Karpas-422 (cell line): Measurements from ENCODE around the gene NHERF1. TPM values are rescaled to one million over a fixed set of nuclear protein-coding genes. Genes with fewer than 3 reads are reported as not detected.

Source experiments
- DNase-seq: peaks from one replicate; pipeline ENCODE4 v3.0.0-alpha.2; 2015
- H2AFZ ChIP-seq: fragments of 200-600 bp; sonication (generic); 2 replicates; pipeline ENCODE4 v1.6.1; 2014; ENCODE audit warnings: antibody characterized with exemption, low read length, mixed read lengths
- H3K27ac ChIP-seq: fragments of 200-600 bp; sonication (generic); 2 replicates; pipeline ENCODE4 v1.5.1; 2014; ENCODE audit warnings: mild to moderate bottlenecking, low read length, moderate library complexity
- H3K27me3 ChIP-seq: fragments of 200-600 bp; sonication (generic); 2 replicates; pipeline ENCODE4 v1.6.1; 2014; ENCODE audit warnings: low read length, mixed read lengths
- H3K36me3 ChIP-seq: fragments of 200-600 bp; sonication (generic); 2 replicates; pipeline ENCODE4 v1.6.1; 2014; ENCODE audit warnings: low read length, mixed read lengths; ENCODE audit not compliant: insufficient read depth
- H3K4me1 ChIP-seq: fragments of 200-600 bp; sonication (generic); 2 replicates; pipeline ENCODE4 v1.6.1; 2014; ENCODE audit warnings: mild to moderate bottlenecking, low read length, mixed read lengths
- H3K4me2 ChIP-seq: fragments of 200-600 bp; sonication (generic); 2 replicates; pipeline ENCODE4 v1.6.1; 2014; ENCODE audit warnings: low read length, low read depth, mild to moderate bottlenecking; ENCODE audit not compliant: poor library complexity, severe bottlenecking
- H3K4me3 ChIP-seq: fragments of 200-600 bp; sonication (generic); 2 replicates; pipeline ENCODE4 v1.5.1; 2014; ENCODE audit warnings: mild to moderate bottlenecking, antibody characterized with exemption, low read length, mixed read lengths
- H3K79me2 ChIP-seq: fragments of 200-600 bp; sonication (generic); 2 replicates; pipeline ENCODE4 v1.6.1; 2014; ENCODE audit warnings: mild to moderate bottlenecking, low read length, mixed read lengths
- H3K9ac ChIP-seq: fragments of 200-600 bp; sonication (generic); 2 replicates; pipeline ENCODE4 v1.6.0; 2014; ENCODE audit warnings: low read length
- H3K9me2 ChIP-seq: fragments of 200-600 bp; sonication (generic), shearing (Covaris generic); replicated peaks from 2 replicates; pipeline ENCODE4 v1.6.0; 2014; ENCODE audit warnings: mild to moderate bottlenecking, low read length, moderate library complexity; ENCODE audit not compliant: insufficient read depth
- H3K9me3 ChIP-seq: fragments of 300-700, 200-600 bp; sonication (generic); 2 replicates; pipeline ENCODE4 v1.6.1; 2014; ENCODE audit warnings: low read length, mixed read lengths
- H4K20me1 ChIP-seq: fragments of 200-600 bp; sonication (generic); 2 replicates; pipeline ENCODE4 v1.6.1; 2014; ENCODE audit warnings: mild to moderate bottlenecking, antibody characterized with exemption, low read length, low read depth; ENCODE audit not compliant: insufficient read depth
- total RNA-seq: library from RNA; depleted of rRNA; stranded (reverse); fragments of >200 nt; shearing (Covaris generic); gene quantifications from 2 replicates; pipeline ENCODE4 v1.2.3, GENCODE V29; 2014; ENCODE audit warnings: low replicate concordance

Gene NHERF1
- total RNA-seq, 1 experiment from 2014 or later: 24.4 TPM

- no peak overlapping the region for H2AFZ ChIP-seq
- no peak overlapping the region for H3K9ac ChIP-seq
- no peaks in the 10 kb centered on the region for H3K9me3 ChIP-seq
- no peak overlapping the region for H3K27ac ChIP-seq
- peaks cover 22% of the 10 kb centered on the region for H4K20me1 ChIP-seq
- DNase-seq: no peak
- no peaks in the 10 kb centered on the region for H3K9me2 ChIP-seq
- peaks cover 40% of the 10 kb centered on the region for H3K79me2 ChIP-seq
- H3K4me1 ChIP-seq: peaks cover 6% of the 10 kb centered on the region
- H3K36me3 ChIP-seq: no peaks in the 10 kb centered on the region
- H3K4me3 ChIP-seq: no peak overlapping the region
- no peaks in the 10 kb centered on the region for H3K27me3 ChIP-seq
- no peak overlapping the region for H3K4me2 ChIP-seq
Observed at GRCh38 chr17:74763565-74764387, 15.3 kb downstream of the NHERF1 start.

- Histone ChIP-seq H3K9ac (no peak overlapping the region), H3K4me2 (no peak overlapping the region), H3K4me1 (peaks cover 5% of the 10 kb centered on the region), H3K27me3 (no peaks in the 10 kb centered on the region), H3K9me2 (no peaks in the 10 kb centered on the region), H3K4me3 (no peak overlapping the region), H2AFZ (no peak overlapping the region), H3K36me3 (no peaks in the 10 kb centered on the region), H3K79me2 (peaks cover 30% of the 10 kb centered on the region), H4K20me1 (peaks cover 12% of the 10 kb centered on the region; the same call in 1 of the 2 replicates), H3K9me3 (no peaks in the 10 kb centered on the region), H3K27ac (no peak overlapping the region)
- no peak for DNase-seq
Observed at GRCh38 chr17:74764751-74765286, 16.4 kb downstream of the NHERF1 start.

- DNase-seq: no peak
- Histone ChIP-seq H3K27me3 (no peaks in the 10 kb centered on the region), H3K79me2 (peaks cover 14% of the 10 kb centered on the region), H3K9ac (no peak overlapping the region), H3K9me3 (no peaks in the 10 kb centered on the region), H3K36me3 (no peaks in the 10 kb centered on the region), H3K4me3 (no peak overlapping the region), H4K20me1 (no peaks in the 10 kb centered on the region), H3K4me2 (no peak overlapping the region), H3K27ac (no peak overlapping the region), H2AFZ (no peak overlapping the region), H3K9me2 (no peaks in the 10 kb centered on the region), H3K4me1 (peaks cover 5% of the 10 kb centered on the region)
Observed at GRCh38 chr17:74766413-74766812, 18.0 kb downstream of the NHERF1 start.

GRCh38 chr17:74767111-74767516 is 18.7 kb downstream of the NHERF1 start:
- H4K20me1 ChIP-seq: no peaks in the 10 kb centered on the region
- H3K27ac ChIP-seq: no peak overlapping the region
- H3K4me2 ChIP-seq: no peak overlapping the region
- no peaks in the 10 kb centered on the region for H3K9me2 ChIP-seq
- H3K4me3 ChIP-seq: no peak overlapping the region
- peaks cover 8% of the 10 kb centered on the region for H3K79me2 ChIP-seq
- no peaks in the 10 kb centered on the region for H3K27me3 ChIP-seq
- DNase-seq: no peak
- no peak overlapping the region for H3K9ac ChIP-seq
- H2AFZ ChIP-seq: no peak overlapping the region
- H3K4me1 ChIP-seq: peaks cover 5% of the 10 kb centered on the region
- H3K36me3 ChIP-seq: no peaks in the 10 kb centered on the region
- no peaks in the 10 kb centered on the region for H3K9me3 ChIP-seq

- H3K9me2 ChIP-seq: no peaks in the 10 kb centered on the region
- H3K79me2 ChIP-seq: peaks cover 5% of the 10 kb centered on the region
- H3K4me1 ChIP-seq: peaks cover 5% of the 10 kb centered on the region
- H3K27ac ChIP-seq: no peak overlapping the region
- H3K36me3 ChIP-seq: no peaks in the 10 kb centered on the region
- H3K27me3 ChIP-seq: no peaks in the 10 kb centered on the region
- H3K4me2 ChIP-seq: no peak overlapping the region
- H4K20me1 ChIP-seq: no peaks in the 10 kb centered on the region
- no peaks in the 10 kb centered on the region for H3K9me3 ChIP-seq
- no peak overlapping the region for H2AFZ ChIP-seq
- H3K9ac ChIP-seq: no peak overlapping the region
- H3K4me3 ChIP-seq: no peak overlapping the region
- no peak for DNase-seq
Observed at GRCh38 chr17:74768069-74768762, 19.8 kb downstream of the NHERF1 start.

- Histone ChIP-seq H3K4me3 (no peak overlapping the region), H3K27ac (no peak overlapping the region), H3K4me1 (peaks cover 4% of the 10 kb centered on the region), H3K27me3 (no peaks in the 10 kb centered on the region), H3K9me2 (no peaks in the 10 kb centered on the region), H3K79me2 (peaks cover 7% of the 10 kb centered on the region), H4K20me1 (no peaks in the 10 kb centered on the region), H3K4me2 (no peak overlapping the region), H2AFZ (no peak overlapping the region), H3K9me3 (no peaks in the 10 kb centered on the region), H3K9ac (no peak overlapping the region), H3K36me3 (peaks cover 3% of the 10 kb centered on the region; the same call in 1 of the 2 replicates)
- DNase-seq: no peak
Observed at GRCh38 chr17:74768763-74769114, 20.3 kb downstream of the NHERF1 start.

- Histone ChIP-seq H2AFZ (no peak overlapping the region), H3K27ac (no peak overlapping the region), H3K4me3 (no peak overlapping the region), H3K79me2 (peaks cover 11% of the 10 kb centered on the region), H3K9ac (no peak overlapping the region), H3K9me3 (no peaks in the 10 kb centered on the region), H4K20me1 (no peaks in the 10 kb centered on the region), H3K36me3 (peaks cover 6% of the 10 kb centered on the region; the same call in 1 of the 2 replicates), H3K4me1 (no peaks in the 10 kb centered on the region), H3K9me2 (no peaks in the 10 kb centered on the region), H3K27me3 (no peaks in the 10 kb centered on the region), H3K4me2 (no peak overlapping the region)
- no peak for DNase-seq
Observed at GRCh38 chr17:74769266-74769855, 20.9 kb downstream of the NHERF1 start.
